AG09309 (cell line): ENCODE measurements around the gene CACNG3.
"Not testable (repeated sequence)": the region's sequence is repeated elsewhere in the genome, so short reads cannot be mapped to it uniquely, and the experiment has no call there.

Source experiments
- DNase-seq: peaks from one replicate; pipeline ENCODE4 v3.0.0-alpha.2; 2010; ENCODE audit warnings: low read depth
- H3K4me3 ChIP-seq: 2 replicates; pipeline ENCODE4 v1.5.1; 2011; ENCODE audit warnings: mild to moderate bottlenecking, low read depth, low read length, moderate library complexity; ENCODE audit not compliant: control insufficient read depth
- CTCF ChIP-seq: IDR thresholded peaks from 2 replicates; pipeline ENCODE4 v1.5.1; 2011; ENCODE audit warnings: mild to moderate bottlenecking, low read depth, low read length, inconsistent platforms; ENCODE audit not compliant: insufficient read depth, control insufficient read depth; ENCODE audit errors: missing control alignments

The CACNG3 gene

GRCh38 chr16:24218299-24218698 lies 37.8 kb upstream of the CACNG3 start:
- no peak for TF ChIP-seq CTCF
- no peak overlapping the region for H3K4me3 ChIP-seq
- DNase-seq: no peak

- DNase-seq: no peak
- TF ChIP-seq CTCF: no peak
- no peak overlapping the region for H3K4me3 ChIP-seq
Measured at GRCh38 chr16:24221219-24221618, 34.9 kb upstream of the CACNG3 start.

GRCh38 chr16:24228514-24228913 lies 27.6 kb upstream of the CACNG3 start:
- DNase-seq: no peak
- H3K4me3 ChIP-seq: no peak overlapping the region
- no peak for TF ChIP-seq CTCF

GRCh38 chr16:24232936-24233335 lies 23.2 kb upstream of the CACNG3 start:
- H3K4me3 ChIP-seq: no peak overlapping the region
- DNase-seq: no peak
- TF ChIP-seq CTCF: no peak

- no peak for DNase-seq
- TF ChIP-seq CTCF: no peak
- H3K4me3 ChIP-seq: no peak overlapping the region
Measured at GRCh38 chr16:24234737-24235136, 21.4 kb upstream of the CACNG3 start.

GRCh38 chr16:24235806-24236205 lies 20.3 kb upstream of the CACNG3 start:
- DNase-seq: no peak
- TF ChIP-seq CTCF: no peak
- no peak overlapping the region for H3K4me3 ChIP-seq

- not testable (repeated sequence) for DNase-seq, H3K4me3 ChIP-seq
Measured at GRCh38 chr16:24238846-24239245, 17.3 kb upstream of the CACNG3 start.
